HepG2 (cell line): ENCODE measurements around the gene DTHD1. TPM values are rescaled to one million over a fixed set of nuclear protein-coding genes. Genes with fewer than 3 reads are reported as not detected.

Source experiments
- ATAC-seq: fragments of 200-7000 bp; cut with Tn5 transposase; 3 replicates; pipeline ENCODE4 v1.9.1; 2020; ENCODE audit warnings: mild to moderate bottlenecking, moderate library complexity
- BruUV-seq: library from RNA; stranded (reverse); fragments of 400-500 nt; replicated peaks from 2 replicates; lab custom pipeline; 2021; lab: Mats Ljungman, UMichigan
- CTCF ChIA-PET: fragments of 300-600 bp; formaldehyde crosslinking; extraction: SDS; loops from one replicate; lab custom pipeline; 2021; ENCODE audit warnings: low total read pairs, inconsistent platforms, low intra/inter-chr PET ratio; lab: Yijun Ruan, JAX
- POLR2A ChIA-PET: fragments of 350-600 bp; sonication (Branson Sonifier 250); formaldehyde crosslinking; loops from one replicate; lab custom pipeline; 2020; ENCODE audit warnings: antibody characterized with exemption, inconsistent platforms; lab: Yijun Ruan, JAX
- DNase-seq: peaks from one replicate; pipeline ENCODE4 v3.0.0-alpha.2; 2015; ENCODE audit warnings: low spot score
- FAIRE-seq: peaks from 3 replicates; lab custom pipeline; 2011; peaks lifted over from hg19 to GRCh38; lab: Jason Lieb, UNC
- H2AFZ ChIP-seq: one replicate; pipeline ENCODE4 v1.6.1; 2011; ENCODE audit warnings: low read length, inconsistent platforms
- H3K27ac ChIP-seq: fragments of 300-600 bp; 3 replicates; pipeline ENCODE4 v1.8.0; 2011; ENCODE audit warnings: mixed run types, mild to moderate bottlenecking, mixed read lengths, low read length, inconsistent platforms; ENCODE audit not compliant: insufficient read depth; ENCODE audit errors: extremely low read length
- H3K27me3 ChIP-seq, 2 experiments: fragments of 200-600 bp in 1 of 2; 2 replicates in 1 of 2; 3 replicates in 1 of 2; pipeline versions ENCODE4 v1.6.0 to v1.8.0; 2011; ENCODE audit warnings: low read length in 2 of 2, mild to moderate bottlenecking in 2 of 2, moderate library complexity in 2 of 2, inconsistent platforms in 1 of 2; ENCODE audit not compliant: insufficient read depth in 2 of 2, control insufficient read depth in 1 of 2
- H3K36me3 ChIP-seq, 2 experiments: fragments of 200-600 bp in 1 of 2; replicated peaks in 1 of 2; 2 replicates in 1 of 2; 3 replicates in 1 of 2; pipeline versions ENCODE4 v1.5.1 to v1.8.0; 2011; ENCODE audit warnings: low read length in 2 of 2, inconsistent platforms in 1 of 2; ENCODE audit not compliant: insufficient read depth in 2 of 2, control insufficient read depth in 1 of 2
- H3K4me1 ChIP-seq: 2 replicates; pipeline ENCODE4 v1.5.1; 2012; ENCODE audit warnings: low read length, inconsistent platforms; ENCODE audit not compliant: insufficient read depth
- H3K4me2 ChIP-seq: 2 replicates; pipeline ENCODE4 v1.6.0; 2011; ENCODE audit warnings: low read depth, low read length, inconsistent platforms
- H3K4me3 ChIP-seq, 3 experiments: fragments of 200-600 bp in 1 of 3; sonication (generic), shearing (Covaris generic) in 1 of 3; replicated peaks in 1 of 3; 2 replicates each; pipeline ENCODE4 v1.5.1; 2011 to 2016; ENCODE audit warnings: low read length in 3 of 3, inconsistent platforms in 2 of 3, low read depth in 2 of 3, mild to moderate bottlenecking in 2 of 3, control low read depth in 1 of 3, mixed read lengths in 1 of 3; ENCODE audit not compliant: insufficient read depth in 1 of 3
- H3K79me2 ChIP-seq: one replicate; pipeline ENCODE4 v1.6.1; 2011; ENCODE audit warnings: low read length, inconsistent platforms; ENCODE audit not compliant: insufficient read depth
- H3K9ac ChIP-seq: 2 replicates; pipeline ENCODE4 v1.6.0; 2011; ENCODE audit warnings: mild to moderate bottlenecking, low read depth, low read length, inconsistent platforms; ENCODE audit not compliant: insufficient read depth
- H3K9me3 ChIP-seq: 2 replicates; pipeline ENCODE4 v1.5.1; 2012; ENCODE audit warnings: mild to moderate bottlenecking, low read length
- H4K20me1 ChIP-seq: 2 replicates; pipeline ENCODE4 v1.6.0; 2011; ENCODE audit warnings: inconsistent platforms, mild to moderate bottlenecking, low read length, moderate library complexity; ENCODE audit not compliant: insufficient read depth
- CREM ChIP-seq, 2 experiments: sonication (generic) in 1 of 2; formaldehyde crosslinking in 1 of 2; IDR thresholded peaks; 2 replicates each; pipeline versions ENCODE4 v1.4.0 to v1.6.1; 2016 to 2020; ENCODE audit warnings: antibody characterized with exemption in 1 of 2, mild to moderate bottlenecking in 1 of 2, missing genetic modification reagents in 1 of 2
- GFI1 ChIP-seq: sonication (generic); formaldehyde crosslinking; IDR thresholded peaks from 2 replicates; pipeline ENCODE4 v1.5.0; 2020; ENCODE audit warnings: missing genetic modification reagents, mild to moderate bottlenecking, borderline replicate concordance
- IKZF1 ChIP-seq: fragments of 450-650 bp; IDR thresholded peaks from 2 replicates; pipeline ENCODE4 v1.7.1; 2016
- IRF2 ChIP-seq: IDR thresholded peaks from 2 replicates; pipeline ENCODE4 v1.6.1; 2018; ENCODE audit warnings: missing genetic modification reagents, missing compliant biosample characterization
- PHB2 ChIP-seq: fragments of 450-650 bp; IDR thresholded peaks from 2 replicates; pipeline ENCODE4 v1.6.1; 2018; ENCODE audit not compliant: partially characterized antibody
- SAFB2 ChIP-seq: sonication (generic); formaldehyde crosslinking; IDR thresholded peaks from 2 replicates; pipeline ENCODE4 v1.5.1; 2020; ENCODE audit warnings: missing genetic modification reagents, low read depth, mild to moderate bottlenecking, borderline replicate concordance
- TEAD2 ChIP-seq: sonication (generic); formaldehyde crosslinking; IDR thresholded peaks from 2 replicates; pipeline ENCODE4 v1.9.0; 2021; ENCODE audit warnings: missing genetic modification reagents
- ZBTB25 ChIP-seq: IDR thresholded peaks from 2 replicates; pipeline ENCODE4 v1.6.1; 2018; ENCODE audit warnings: missing genetic modification reagents
- ZBTB44 ChIP-seq: sonication (generic); formaldehyde crosslinking; IDR thresholded peaks from 2 replicates; pipeline ENCODE4 v1.4.0; 2020; ENCODE audit warnings: missing genetic modification reagents
- ZFP36L1 ChIP-seq: sonication (generic); formaldehyde crosslinking; IDR thresholded peaks from 2 replicates; pipeline ENCODE4 v1.8.0; 2022; ENCODE audit warnings: mild to moderate bottlenecking, missing genetic modification reagents, moderate library complexity
- ZFX ChIP-seq: sonication (generic); formaldehyde crosslinking; IDR thresholded peaks from 2 replicates; pipeline ENCODE4 v1.4.0; 2020; ENCODE audit warnings: mild to moderate bottlenecking, low read depth, missing genetic modification reagents, moderate library complexity
- ZNF281 ChIP-seq: sonication (generic); formaldehyde crosslinking; IDR thresholded peaks from 2 replicates; pipeline ENCODE4 v1.4.0; 2020; ENCODE audit warnings: missing genetic modification reagents, borderline replicate concordance
- ZNF503 ChIP-seq: sonication (generic); formaldehyde crosslinking; IDR thresholded peaks from 2 replicates; pipeline ENCODE4 v1.4.0; 2020; ENCODE audit warnings: missing genetic modification reagents
- ZNF652 ChIP-seq: IDR thresholded peaks from 2 replicates; pipeline ENCODE4 v1.6.1; 2016; ENCODE audit warnings: low read depth, borderline replicate concordance
- ZNF713 ChIP-seq: sonication (generic); formaldehyde crosslinking; IDR thresholded peaks from 2 replicates; pipeline ENCODE4 v1.4.0; 2020; ENCODE audit warnings: mild to moderate bottlenecking, missing genetic modification reagents
- ZNF724P ChIP-seq: sonication (generic); formaldehyde crosslinking; IDR thresholded peaks from 2 replicates; pipeline ENCODE4 v1.8.0; 2022; ENCODE audit warnings: missing genetic modification reagents, borderline replicate concordance
- ZSCAN5A ChIP-seq: sonication (generic); formaldehyde crosslinking; IDR thresholded peaks from 2 replicates; pipeline ENCODE4 v1.8.0; 2022; ENCODE audit warnings: mild to moderate bottlenecking, missing genetic modification reagents, borderline replicate concordance
- in situ Hi-C: cut with HindIII; loops from 2 replicates; pipeline ENCODE4 v1.10.0; 2017; ENCODE audit warnings: low pct_unique_long_range_greater_than_20kb; ENCODE audit not compliant: extremely low pct_ligation_motif_present
- intact Hi-C: fragments of 100-400 bp; cut with micrococcal nuclease; formaldehyde crosslinking; loops from one replicate; pipeline ENCODE4 v1.10.0; 2022; ENCODE audit not compliant: unreplicated experiment
- polyA plus RNA-seq, 8 experiments: library from polyadenylated mRNA; depleted of rRNA in 3 of 8; stranded (reverse) in 7 of 8; unstranded in 1 of 8; fragments of >200 nt; fragmentation: Illumina TruSeq in 4 of 8; extraction: Trizol in 4 of 8; gene quantifications; 2 replicates each; pipeline versions ENCODE4 v1.2.1 to v1.2.3, GENCODE V29; 2011 to 2016; ENCODE audit warnings: low read depth in 4 of 8, missing spikeins in 1 of 8, mixed read lengths in 1 of 8; ENCODE audit not compliant: insufficient read depth in 1 of 8
- total RNA-seq, 5 experiments: library from RNA; depleted of rRNA; stranded (reverse); fragments of >200 nt; fragmentation: Illumina TruSeq; extraction: Trizol; gene quantifications; 2 replicates each; pipeline ENCODE4 v1.2.3, GENCODE V29; 2016; ENCODE audit warnings: low read depth in 1 of 5

The DTHD1 gene
- total and polyA plus RNA-seq, 2 of the 13 experiments (the other 11 are each of a cell fraction or from before 2014, with no cell fraction given): not detected

GRCh38 chr4:36313301-36313700 lies 31.9 kb downstream of the DTHD1 start:
- Histone ChIP-seq H3K4me3 (no peak overlapping the region), H3K4me2 (no peak overlapping the region), H3K9me3 (no peaks in the 10 kb centered on the region), H3K36me3 (no peaks in the 10 kb centered on the region), H3K27me3 (no peaks in the 10 kb centered on the region), H4K20me1 (no peaks in the 10 kb centered on the region), H3K4me1 (no peaks in the 10 kb centered on the region), H3K79me2 (no peaks in the 10 kb centered on the region), H3K9ac (no peak overlapping the region), H2AFZ (no peak overlapping the region), H3K27ac (no peak overlapping the region)
- DNase-seq (no peak), FAIRE-seq (no peak), ATAC-seq (no peak)
- BruUV-seq: no TSS peak
- ChIA-PET CTCF (no interaction called here), POLR2A (no interaction called here)
- intact Hi-C loops (no loop called here), in situ Hi-C loops (no loop called here)
- no peak for TF ChIP-seq TEAD2 (CRISPR knock-in tag)
- TF ChIP-seq ZNF652 (CRISPR knock-in tag): no peak
- no peak for TF ChIP-seq ZFP36L1 (CRISPR knock-in tag)
- no peak for TF ChIP-seq GFI1 (CRISPR knock-in tag)
- TF ChIP-seq ZNF713 (CRISPR knock-in tag): no peak
- no peak for TF ChIP-seq ZNF281 (CRISPR knock-in tag)
- no peak for TF ChIP-seq PHB2
- no peak for TF ChIP-seq ZBTB44 (CRISPR knock-in tag)
- TF ChIP-seq ZNF724P (CRISPR knock-in tag): no peak
- no peak for TF ChIP-seq IRF2 (CRISPR knock-in tag)
- no peak for TF ChIP-seq IKZF1
- TF ChIP-seq CREM (IDR thresholded peaks at IDR 0.05): no peak
- TF ChIP-seq CREM (CRISPR knock-in tag; IDR thresholded peaks at IDR 0.05): no peak
- TF ChIP-seq ZBTB25 (CRISPR knock-in tag): no peak
- no peak for TF ChIP-seq ZSCAN5A (CRISPR knock-in tag)
- TF ChIP-seq ZNF503 (CRISPR knock-in tag): no peak
- TF ChIP-seq SAFB2: no peak
- TF ChIP-seq ZFX (CRISPR knock-in tag): no peak
